ENCODE measurements around the gene SLC24A3. TPM values are rescaled to one million over a fixed set of nuclear protein-coding genes. Genes with fewer than 3 reads are reported as not detected.

The SLC24A3 gene
- total and polyA plus RNA-seq, 4 donors, result 17.5 to 64.9 (median 43.8) TPM

GRCh38 chr20:19764207-19764606 lies 551.8 kb downstream of the SLC24A3 start:
- no peak overlapping the region for H3K4me3 ChIP-seq (ENCODE audit: low read depth, low read length)
- no peaks in the 10 kb centered on the region for H3K36me3 ChIP-seq (ENCODE audit: control insufficient read depth, insufficient read depth, low read length)
- H3K27ac ChIP-seq (ENCODE audit: low read depth, low read length), result no peak overlapping the region
- peaks cover 7% of the 10 kb centered on the region for H3K4me1 ChIP-seq (ENCODE audit: control insufficient read depth, insufficient read depth, low read length)
- WGBS (ENCODE audit: insufficient coverage), result 70% methylated on average over 5 of the region's 8 CpGs
- no peaks in the 10 kb centered on the region for H3K27me3 ChIP-seq (ENCODE audit: control insufficient read depth, insufficient read depth, low read length)
- no peak for DNase-seq (ENCODE audit: low read depth in 4 of 6, low spot score in 6 of 6)
- no peaks in the 10 kb centered on the region for H3K9me3 ChIP-seq (ENCODE audit: control insufficient read depth, insufficient read depth, low read length)

GRCh38 chr20:19765266-19765665 lies 552.8 kb downstream of the SLC24A3 start:
- no peak overlapping the region for H3K27ac ChIP-seq (ENCODE audit: low read depth, low read length)
- H3K36me3 ChIP-seq (ENCODE audit: control insufficient read depth, insufficient read depth, low read length), result no peaks in the 10 kb centered on the region
- WGBS (ENCODE audit: insufficient coverage), result 100% methylated on average over 2 of the region's 2 CpGs
- no peaks in the 10 kb centered on the region for H3K9me3 ChIP-seq (ENCODE audit: control insufficient read depth, insufficient read depth, low read length)
- H3K4me3 ChIP-seq (ENCODE audit: low read depth, low read length), result no peak overlapping the region
- no peak for DNase-seq (ENCODE audit: low read depth in 4 of 6, low spot score in 6 of 6)
- peaks cover under 1% of the 10 kb centered on the region for H3K4me1 ChIP-seq (ENCODE audit: control insufficient read depth, insufficient read depth, low read length)
- no peaks in the 10 kb centered on the region for H3K27me3 ChIP-seq (ENCODE audit: control insufficient read depth, insufficient read depth, low read length)

- no peak overlapping the region for H3K4me3 ChIP-seq (ENCODE audit: low read depth, low read length)
- peaks cover 6% of the 10 kb centered on the region for H3K4me1 ChIP-seq (ENCODE audit: control insufficient read depth, insufficient read depth, low read length)
- no peak overlapping the region for H3K27ac ChIP-seq (ENCODE audit: low read depth, low read length)
- H3K27me3 ChIP-seq (ENCODE audit: control insufficient read depth, insufficient read depth, low read length), result no peaks in the 10 kb centered on the region
- H3K9me3 ChIP-seq (ENCODE audit: control insufficient read depth, insufficient read depth, low read length), result no peaks in the 10 kb centered on the region
- no peaks in the 10 kb centered on the region for H3K36me3 ChIP-seq (ENCODE audit: control insufficient read depth, insufficient read depth, low read length)
- DNase-seq (ENCODE audit: low read depth in 4 of 6, low spot score in 6 of 6), result no peak
- WGBS (ENCODE audit: insufficient coverage), result 100% methylated on average over 2 of the region's 4 CpGs
Observed at GRCh38 chr20:19765913-19766312, 553.5 kb downstream of the SLC24A3 start.

- peaks cover 6% of the 10 kb centered on the region for H3K4me1 ChIP-seq (ENCODE audit: control insufficient read depth, insufficient read depth, low read length)
- H3K27ac ChIP-seq (ENCODE audit: low read depth, low read length), result no peak overlapping the region
- H3K4me3 ChIP-seq (ENCODE audit: low read depth, low read length), result no peak overlapping the region
- no peaks in the 10 kb centered on the region for H3K36me3 ChIP-seq (ENCODE audit: control insufficient read depth, insufficient read depth, low read length)
- 73% methylated on average over 3 of the region's 4 CpGs for WGBS (ENCODE audit: insufficient coverage)
- DNase-seq (ENCODE audit: low read depth in 4 of 6, low spot score in 6 of 6), result no peak
- H3K27me3 ChIP-seq (ENCODE audit: control insufficient read depth, insufficient read depth, low read length), result no peaks in the 10 kb centered on the region
- no peaks in the 10 kb centered on the region for H3K9me3 ChIP-seq (ENCODE audit: control insufficient read depth, insufficient read depth, low read length)
Observed at GRCh38 chr20:19767070-19767469, 554.6 kb downstream of the SLC24A3 start.

- no peak for DNase-seq (ENCODE audit: low read depth in 4 of 6, low spot score in 6 of 6)
- H3K4me1 ChIP-seq (ENCODE audit: control insufficient read depth, insufficient read depth, low read length), result peaks cover 6% of the 10 kb centered on the region
- no peak overlapping the region for H3K27ac ChIP-seq (ENCODE audit: low read depth, low read length)
Observed at GRCh38 chr20:19768325-19768842, 555.9 kb downstream of the SLC24A3 start.

DNA sequence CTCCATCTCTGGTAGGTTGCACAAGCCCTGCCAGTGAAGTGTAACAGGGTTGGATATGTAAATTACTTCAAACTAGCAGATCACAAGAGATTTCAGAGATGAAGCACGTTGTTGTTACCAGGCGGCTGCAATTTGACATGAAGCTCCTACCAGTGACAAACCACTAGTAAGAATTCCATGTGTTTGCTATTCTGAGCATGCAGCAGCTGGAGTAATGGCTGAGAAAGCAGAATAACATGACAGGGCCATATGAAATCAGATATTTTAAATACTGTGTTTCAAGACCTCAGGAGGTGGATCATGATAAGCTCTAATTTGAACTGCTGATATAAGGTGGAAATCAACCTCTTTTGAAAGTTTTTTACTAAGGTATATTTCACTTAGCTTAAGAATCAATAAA lies 557.1 kb downstream of the SLC24A3 start:
- WGBS (ENCODE audit: insufficient coverage), result 58% methylated on average over 2 of the region's 2 CpGs
- no peak overlapping the region for H3K4me3 ChIP-seq (ENCODE audit: low read depth, low read length)
- peaks cover 6% of the 10 kb centered on the region for H3K4me1 ChIP-seq (ENCODE audit: control insufficient read depth, insufficient read depth, low read length)
- no peak overlapping the region for H3K27ac ChIP-seq (ENCODE audit: low read depth, low read length)
- DNase-seq (ENCODE audit: low read depth in 4 of 6, low spot score in 6 of 6), result peak in 1 of 6 donors; percentile 47
- no peaks in the 10 kb centered on the region for H3K36me3 ChIP-seq (ENCODE audit: control insufficient read depth, insufficient read depth, low read length)
- no peaks in the 10 kb centered on the region for H3K27me3 ChIP-seq (ENCODE audit: control insufficient read depth, insufficient read depth, low read length)
- no peaks in the 10 kb centered on the region for H3K9me3 ChIP-seq (ENCODE audit: control insufficient read depth, insufficient read depth, low read length)

More at GRCh38 chr20:19768325-19768842, 555.9 kb downstream of the SLC24A3 start:
- WGBS (ENCODE audit: insufficient coverage), result 89% methylated on average over 4 of the region's 7 CpGs
- no peaks in the 10 kb centered on the region for H3K9me3 ChIP-seq (ENCODE audit: control insufficient read depth, insufficient read depth, low read length)
- H3K4me3 ChIP-seq (ENCODE audit: low read depth, low read length), result no peak overlapping the region
- H3K36me3 ChIP-seq (ENCODE audit: control insufficient read depth, insufficient read depth, low read length), result no peaks in the 10 kb centered on the region
- no peaks in the 10 kb centered on the region for H3K27me3 ChIP-seq (ENCODE audit: control insufficient read depth, insufficient read depth, low read length)

GRCh38 chr20:19770375-19770774 lies 557.9 kb downstream of the SLC24A3 start:
- H3K4me1 ChIP-seq (ENCODE audit: control insufficient read depth, insufficient read depth, low read length), result peaks cover 6% of the 10 kb centered on the region
- no peak overlapping the region for H3K4me3 ChIP-seq (ENCODE audit: low read depth, low read length)
- H3K27me3 ChIP-seq (ENCODE audit: control insufficient read depth, insufficient read depth, low read length), result no peaks in the 10 kb centered on the region
- DNase-seq (ENCODE audit: low read depth in 4 of 6, low spot score in 6 of 6), result no peak
- 74% methylated on average over 5 of the region's 6 CpGs for WGBS (ENCODE audit: insufficient coverage)
- H3K36me3 ChIP-seq (ENCODE audit: control insufficient read depth, insufficient read depth, low read length), result no peaks in the 10 kb centered on the region
- H3K9me3 ChIP-seq (ENCODE audit: control insufficient read depth, insufficient read depth, low read length), result no peaks in the 10 kb centered on the region
- H3K27ac ChIP-seq (ENCODE audit: low read depth, low read length), result no peak overlapping the region

- Histone ChIP-seq H3K9me3 (ENCODE audit: control insufficient read depth, insufficient read depth, low read length) (no peaks in the 10 kb centered on the region), H3K27me3 (ENCODE audit: control insufficient read depth, insufficient read depth, low read length) (no peaks in the 10 kb centered on the region), H3K4me1 (ENCODE audit: control insufficient read depth, insufficient read depth, low read length) (peaks cover 6% of the 10 kb centered on the region), H3K4me3 (ENCODE audit: low read depth, low read length) (no peak overlapping the region), H3K36me3 (ENCODE audit: control insufficient read depth, insufficient read depth, low read length) (no peaks in the 10 kb centered on the region), H3K27ac (ENCODE audit: low read depth, low read length) (no peak overlapping the region)
- no peak for DNase-seq (ENCODE audit: low read depth in 4 of 6, low spot score in 6 of 6)
- WGBS (ENCODE audit: insufficient coverage), result 97% methylated on average over 2 of the region's 2 CpGs
Observed at GRCh38 chr20:19771031-19771430, 558.6 kb downstream of the SLC24A3 start.

Measured in spinal cord (tissue), 10 donors.